Fibroblast of peridontal ligament (primary cell): ENCODE data around the gene ARID5A.
A peak's percentile ranks its signal among the peaks of the same experiment; 100 is the strongest.
"Not testable (repeated sequence)": the region's sequence is repeated elsewhere in the genome, so short reads cannot be mapped to it uniquely, and the experiment has no call there.

ENCODE experiments used
- DNase-seq: peaks from one replicate; pipeline ENCODE4 v3.0.0-alpha.2; 2010; ENCODE audit errors: extremely low read depth

The ARID5A gene

GRCh38 chr2:96536445-96537065, at the start of gene ARID5A:
Gene ARID5A (plus strand): TSS chr2:96536752. CDS start chr2:96536827, 75 bp downstream.
- DNase-seq = peak; percentile 69

GRCh38 chr2:96489261-96489660, 47.3 kb upstream of the ARID5A start:
- no peak for DNase-seq

- DNase-seq = no peak
Measured at GRCh38 chr2:96489663-96490062, 46.9 kb upstream of the ARID5A start.

GRCh38 chr2:96491860-96492497, 44.6 kb upstream of the ARID5A start:
- no peak for DNase-seq

GRCh38 chr2:96493072-96493471, 43.5 kb upstream of the ARID5A start:
- no peak for DNase-seq

GRCh38 chr2:96494188-96494587, 42.4 kb upstream of the ARID5A start:
- DNase-seq = no peak

GRCh38 chr2:96495982-96496629, 40.4 kb upstream of the ARID5A start:
- no peak for DNase-seq

GRCh38 chr2:96498021-96498431, 38.5 kb upstream of the ARID5A start:
- DNase-seq = no peak

GRCh38 chr2:96498611-96499010, 37.9 kb upstream of the ARID5A start:
- DNase-seq = not testable (repeated sequence)

GRCh38 chr2:96499061-96499960, 37.2 kb upstream of the ARID5A start:
- no peak for DNase-seq

- no peak for DNase-seq
Measured at GRCh38 chr2:96500385-96501066, 36.0 kb upstream of the ARID5A start.

GRCh38 chr2:96501471-96501874, 35.1 kb upstream of the ARID5A start:
- DNase-seq = no peak

- no peak for DNase-seq
Measured at GRCh38 chr2:96501886-96502810, 34.4 kb upstream of the ARID5A start.

- no peak for DNase-seq
Measured at GRCh38 chr2:96502891-96503636, 33.5 kb upstream of the ARID5A start.

GRCh38 chr2:96503637-96504243, 32.8 kb upstream of the ARID5A start:
- DNase-seq = no peak

GRCh38 chr2:96505231-96505889, 31.2 kb upstream of the ARID5A start, which contains the start of gene NEURL3:
Gene NEURL3 (minus strand): TSS chr2:96505357. CDS start chr2:96505286, 71 bp downstream.
- peak; percentile 41 for DNase-seq

GRCh38 chr2:96506016-96506906, 30.3 kb upstream of the ARID5A start:
- DNase-seq = no peak

- DNase-seq = no peak
Measured at GRCh38 chr2:96506907-96507240, 29.7 kb upstream of the ARID5A start.
